SK-N-SH treated with all-trans-retinoic acid at 6 μM for 48 hours (cell line): ENCODE measurements around the gene CCDC78.

ENCODE experiments used
- ARNTL ChIP-seq: fragments of 450-650 bp; formaldehyde crosslinking; IDR thresholded peaks from 2 replicates; pipeline ENCODE4 v1.5.0; 2020; ENCODE audit warnings: low read depth, mild to moderate bottlenecking, moderate library complexity, borderline replicate concordance
- CREB5 ChIP-seq: fragments of 250-450 bp; sonication (Bioruptor Pico); IDR thresholded peaks from 2 replicates; pipeline ENCODE4 v1.5.1; 2020; ENCODE audit warnings: low read depth, mild to moderate bottlenecking, moderate library complexity
- CSDC2 ChIP-seq: fragments of 250-450 bp; sonication (Bioruptor Pico); IDR thresholded peaks from 2 replicates; pipeline ENCODE4 v1.5.0; 2020; ENCODE audit warnings: mild to moderate bottlenecking, moderate library complexity
- PATZ1 ChIP-seq: fragments of 250-450 bp; sonication (Bioruptor Pico); IDR thresholded peaks from 2 replicates; pipeline ENCODE4 v1.8.0; 2020; ENCODE audit warnings: mild to moderate bottlenecking, moderate library complexity, borderline replicate concordance
- PPARA ChIP-seq: fragments of 250-450 bp; sonication (Bioruptor Pico); IDR thresholded peaks from 2 replicates; pipeline ENCODE4 v1.5.0; 2020; ENCODE audit warnings: mild to moderate bottlenecking, borderline replicate concordance
- RARB ChIP-seq: fragments of 250-450 bp; sonication (Bioruptor Pico); IDR thresholded peaks from 2 replicates; pipeline ENCODE4 v1.8.0; 2021; ENCODE audit warnings: mild to moderate bottlenecking, moderate library complexity
- TCF4 ChIP-seq: fragments of 250-450 bp; sonication (Bioruptor Pico); IDR thresholded peaks from 2 replicates; pipeline ENCODE4 v1.8.0; 2021; ENCODE audit warnings: mild to moderate bottlenecking, moderate library complexity, borderline replicate concordance
- TOX ChIP-seq: fragments of 250-450 bp; sonication (Bioruptor Pico); IDR thresholded peaks from 2 replicates; pipeline ENCODE4 v1.8.0; 2021; ENCODE audit warnings: mild to moderate bottlenecking, moderate library complexity, borderline replicate concordance
- ZFP3 ChIP-seq: fragments of 250-450 bp; sonication (Bioruptor Pico); IDR thresholded peaks from 2 replicates; pipeline ENCODE4 v1.5.0; 2020; ENCODE audit warnings: mild to moderate bottlenecking, moderate library complexity
- ZNF565 ChIP-seq: fragments of 450-650 bp; formaldehyde crosslinking; conservative IDR thresholded peaks from 2 replicates; pipeline ENCODE4 v1.5.0; 2020; ENCODE audit warnings: low read depth, mild to moderate bottlenecking, moderate library complexity
- ZNF8 ChIP-seq: fragments of 450-650 bp; formaldehyde crosslinking; IDR thresholded peaks from 2 replicates; pipeline ENCODE4 v1.5.0; 2020; ENCODE audit warnings: mild to moderate bottlenecking, moderate library complexity
- TF ChIP-seq, protein P1 (sequence below): fragments of 250-450 bp; sonication (Bioruptor Pico); IDR thresholded peaks from 2 replicates; pipeline ENCODE4 v1.8.0; 2021; ENCODE audit warnings: low read depth, mild to moderate bottlenecking, moderate library complexity, borderline replicate concordance

GRCh38 chr16:698911-699671 is 27.2 kb downstream of the CCDC78 start:
- no peak for TF ChIP-seq CSDC2 (CRISPR knock-in tag)
- no peak for TF ChIP-seq CREB5 (CRISPR knock-in tag)
- no peak for TF ChIP-seq ARNTL (CRISPR knock-in tag)
- TF ChIP-seq PATZ1 (CRISPR knock-in tag) = no peak
- TF ChIP-seq ZNF8 (CRISPR knock-in tag) = no peak
- no peak for TF ChIP-seq TOX (CRISPR knock-in tag)
- TF ChIP-seq, protein P1, sequence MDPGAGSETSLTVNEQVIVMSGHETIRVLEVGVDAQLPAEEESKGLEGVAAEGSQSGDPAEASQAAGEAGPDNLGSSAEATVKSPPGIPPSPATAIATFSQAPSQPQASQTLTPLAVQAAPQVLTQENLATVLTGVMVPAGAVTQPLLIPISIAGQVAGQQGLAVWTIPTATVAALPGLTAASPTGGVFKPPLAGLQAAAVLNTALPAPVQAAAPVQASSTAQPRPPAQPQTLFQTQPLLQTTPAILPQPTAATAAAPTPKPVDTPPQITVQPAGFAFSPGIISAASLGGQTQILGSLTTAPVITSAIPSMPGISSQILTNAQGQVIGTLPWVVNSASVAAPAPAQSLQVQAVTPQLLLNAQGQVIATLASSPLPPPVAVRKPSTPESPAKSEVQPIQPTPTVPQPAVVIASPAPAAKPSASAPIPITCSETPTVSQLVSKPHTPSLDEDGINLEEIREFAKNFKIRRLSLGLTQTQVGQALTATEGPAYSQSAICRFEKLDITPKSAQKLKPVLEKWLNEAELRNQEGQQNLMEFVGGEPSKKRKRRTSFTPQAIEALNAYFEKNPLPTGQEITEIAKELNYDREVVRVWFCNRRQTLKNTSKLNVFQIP = no peak
- TF ChIP-seq TCF4 (CRISPR knock-in tag) = no peak
- TF ChIP-seq ZFP3 (CRISPR knock-in tag) = no peak
- no peak for TF ChIP-seq PPARA
- no peak for TF ChIP-seq ZNF565
- no peak for TF ChIP-seq RARB (CRISPR knock-in tag)
